ENCODE results near the gene UQCRHL.

The UQCRHL gene

GRCh38 chr1:15796086-15796462 lies 11.4 kb downstream of the UQCRHL start:
- no peak for DNase-seq

GRCh38 chr1:15788624-15789301 lies 18.7 kb downstream of the UQCRHL start:
- no peak for DNase-seq

- DNase-seq: no peak
These were observed 20.9 kb downstream of the UQCRHL start for GRCh38 chr1:15786581-15786980.

GRCh38 chr1:15785683-15786082 lies 21.8 kb downstream of the UQCRHL start:
- DNase-seq: no peak

GRCh38 chr1:15777909-15778707 lies 29.3 kb downstream of the UQCRHL start:
- DNase-seq: no peak

GRCh38 chr1:15775706-15776105 lies 31.7 kb downstream of the UQCRHL start:
- DNase-seq: no peak

- DNase-seq: no peak
These were observed 35.5 kb downstream of the UQCRHL start for GRCh38 chr1:15771836-15772515.

GRCh38 chr1:15770313-15770962 lies 37.0 kb downstream of the UQCRHL start:
- DNase-seq: no peak

- DNase-seq: no peak
These were observed 39.1 kb downstream of the UQCRHL start for GRCh38 chr1:15768388-15768787.

GRCh38 chr1:15767941-15768340 lies 39.5 kb downstream of the UQCRHL start:
- no peak for DNase-seq

- DNase-seq: no peak
These were observed 41.8 kb downstream of the UQCRHL start for GRCh38 chr1:15765495-15766194.

- no peak for DNase-seq
These were observed 42.6 kb downstream of the UQCRHL start for GRCh38 chr1:15764890-15765289.

GRCh38 chr1:15764269-15764764 lies 43.1 kb downstream of the UQCRHL start:
- DNase-seq: peak; percentile 60

- no peak for DNase-seq
These were observed 44.9 kb downstream of the UQCRHL start for GRCh38 chr1:15762546-15762945.

- DNase-seq: no peak
These were observed 45.9 kb downstream of the UQCRHL start for GRCh38 chr1:15761366-15762128.

GRCh38 chr1:15760520-15761211 lies 46.8 kb downstream of the UQCRHL start:
- DNase-seq: no peak

GRCh38 chr1:15758953-15759661 lies 48.3 kb downstream of the UQCRHL start:
- DNase-seq: no peak

- peak; percentile 43 for DNase-seq
These were observed 49.0 kb downstream of the UQCRHL start, which contains the start of gene FBLIM1 for GRCh38 chr1:15758343-15758931. Gene FBLIM1 (plus strand): TSS chr1:15758795. CDS start chr1:15764984, 6,189 bp downstream.

GRCh38 chr1:15757575-15758342 lies 49.7 kb downstream of the UQCRHL start:
- DNase-seq: no peak

All from NCI-H510A treated with DMSO at 0.1 percent for 48 hours (cell line).